Midbrain (tissue), 1 donor: Measurements from ENCODE around the gene DRD1.
"Not testable (repeated sequence)": the region's sequence is repeated elsewhere in the genome, so short reads cannot be mapped to it uniquely, and the experiment has no call there.

Experiments used
- DNase-seq: peaks from one replicate; lab custom pipeline; 2025; lab: John Stamatoyannopoulos, UW

Gene DRD1

GRCh38 chr5:175424594-175424993 lies 19.4 kb downstream of the DRD1 start:
- DNase-seq = not testable (repeated sequence)

DNA sequence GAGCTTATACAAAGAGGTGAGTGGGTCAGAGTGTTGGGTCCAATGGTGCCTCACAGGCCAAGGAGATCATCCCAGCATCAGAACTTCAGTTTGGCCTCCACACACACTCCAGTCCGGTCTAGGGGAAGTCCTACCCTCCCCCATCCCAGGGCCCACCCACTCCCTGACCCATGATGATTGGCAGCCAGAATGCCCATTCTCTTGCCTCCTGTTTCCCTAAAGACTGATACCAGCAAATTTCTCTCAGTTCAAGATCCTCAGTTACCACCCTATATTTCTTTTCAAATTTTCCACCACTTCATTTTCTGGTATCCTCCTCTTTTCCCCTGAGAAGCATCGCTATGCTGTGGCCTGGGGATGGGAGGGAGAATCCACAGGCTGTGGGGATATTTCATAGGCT lies 21.9 kb downstream of the DRD1 start:
- no peak for DNase-seq

DNA sequence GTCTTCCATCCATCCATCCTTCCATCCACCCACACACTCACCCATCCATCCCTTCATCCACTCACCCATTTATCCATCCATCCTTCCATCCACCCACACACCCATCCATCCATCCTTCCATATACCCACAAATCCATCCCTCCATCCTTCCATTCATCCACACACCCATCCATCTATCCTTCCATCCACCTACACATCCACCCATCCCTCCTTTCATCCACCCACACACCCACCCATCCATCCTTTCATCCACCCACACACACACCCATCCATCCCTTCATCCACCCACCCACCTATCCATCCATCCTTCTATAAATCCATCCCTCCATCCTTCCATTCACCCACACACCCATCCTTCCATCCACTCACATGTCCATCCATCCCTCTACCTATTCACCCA lies 23.6 kb downstream of the DRD1 start:
- DNase-seq = no peak

DNA sequence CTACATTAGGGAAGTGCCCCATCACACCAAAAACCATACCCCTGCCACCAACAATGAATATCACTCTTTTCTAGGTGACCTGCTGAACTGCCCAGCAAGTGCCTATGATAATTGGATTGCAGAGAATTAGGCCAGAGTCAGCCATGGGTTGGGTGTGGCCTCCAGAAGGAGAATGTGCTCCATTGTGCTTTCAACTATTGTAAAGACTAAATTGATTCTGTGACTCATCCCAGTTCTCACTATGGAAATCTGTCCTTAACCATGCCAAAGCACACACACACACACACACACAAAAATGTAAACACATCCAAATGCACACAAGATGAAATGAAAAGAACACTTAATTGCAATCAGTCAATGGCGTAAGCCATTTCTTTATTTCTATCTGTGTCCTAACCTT lies 25.7 kb downstream of the DRD1 start:
- no peak for DNase-seq

DNA sequence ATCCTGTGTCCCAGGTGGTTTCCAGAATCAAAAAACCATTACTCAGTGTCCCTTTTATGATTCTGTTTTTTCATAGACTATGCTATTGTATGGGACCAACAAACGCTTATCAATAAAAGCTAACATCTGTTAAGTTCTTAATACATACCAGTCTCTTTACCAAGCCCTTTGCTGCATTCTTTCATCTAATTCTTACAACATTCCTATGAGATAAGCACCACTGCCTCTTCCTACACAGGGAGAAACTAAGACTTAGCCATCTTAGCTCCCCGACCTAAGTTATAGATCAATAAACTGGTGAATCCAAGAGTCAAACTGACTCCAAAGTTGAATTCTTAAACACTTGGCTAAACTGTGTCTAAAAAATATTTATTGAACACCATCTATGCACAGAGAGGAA lies 26.6 kb downstream of the DRD1 start:
- DNase-seq = no peak

DNA sequence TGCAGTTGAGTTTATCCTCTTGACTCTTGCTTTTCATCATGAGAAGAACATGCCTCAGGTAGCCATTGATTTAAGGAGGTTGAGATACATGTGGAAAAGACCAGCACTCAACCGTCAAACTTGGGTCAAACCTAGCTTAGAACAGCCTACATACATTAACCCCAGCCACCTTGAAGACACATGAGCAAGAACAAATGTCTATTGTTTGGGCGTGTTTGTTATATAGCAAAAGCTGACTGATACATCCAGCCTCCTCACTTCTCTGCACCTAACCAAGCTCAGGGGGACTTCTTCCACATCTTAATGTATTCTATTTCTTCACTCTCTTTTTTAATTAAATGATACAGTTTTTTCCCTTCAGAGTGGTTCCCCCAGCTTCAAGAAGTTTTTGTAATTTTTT lies 28.7 kb downstream of the DRD1 start:
- no peak for DNase-seq

DNA sequence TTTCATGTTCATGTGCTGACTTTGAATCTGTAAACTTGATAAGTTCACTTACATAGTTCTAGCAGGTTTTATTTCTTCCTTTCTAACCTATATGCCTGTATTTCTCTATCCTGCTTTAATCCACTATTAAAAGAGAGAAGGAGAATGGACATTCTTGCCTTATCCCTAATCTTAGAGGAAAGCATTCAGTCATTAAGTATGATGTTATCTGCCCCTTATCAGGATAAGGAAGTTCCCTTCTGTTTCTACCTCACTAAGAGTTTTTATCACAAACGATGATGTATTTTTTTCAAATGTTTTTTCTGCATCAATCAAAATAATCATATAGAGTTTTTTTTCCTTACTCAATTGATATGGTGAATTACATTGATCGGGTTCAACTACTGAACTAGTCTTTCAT lies 33.1 kb downstream of the DRD1 start:
- no peak for DNase-seq

- no peak for DNase-seq
Measured at GRCh38 chr5:175406300-175406699, 37.7 kb downstream of the DRD1 start.

GRCh38 chr5:175397590-175398297 lies 46.2 kb downstream of the DRD1 start:
- not testable (repeated sequence) for DNase-seq

DNA sequence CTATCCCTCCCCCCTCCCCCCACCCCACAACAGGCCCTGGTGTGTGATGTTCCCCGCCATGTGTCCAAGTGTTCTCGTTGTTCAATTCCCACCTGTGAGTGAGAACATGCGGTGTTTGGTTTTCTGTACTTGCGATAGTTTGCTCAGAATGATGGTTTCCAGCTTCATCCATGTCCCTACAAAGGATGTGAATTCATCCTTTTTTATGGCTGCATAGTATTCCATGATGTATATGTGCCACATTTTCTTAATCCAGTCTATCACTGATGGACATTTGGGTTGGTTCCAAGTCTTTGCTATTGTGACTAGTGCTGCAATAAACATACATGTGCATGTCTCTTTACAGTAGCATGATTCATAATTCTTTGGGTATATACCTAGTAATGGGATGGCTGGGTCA lies 48.6 kb downstream of the DRD1 start:
- not testable (repeated sequence) for DNase-seq

- no peak for DNase-seq
Measured at GRCh38 chr5:175394601-175395000, 49.4 kb downstream of the DRD1 start.

DNA sequence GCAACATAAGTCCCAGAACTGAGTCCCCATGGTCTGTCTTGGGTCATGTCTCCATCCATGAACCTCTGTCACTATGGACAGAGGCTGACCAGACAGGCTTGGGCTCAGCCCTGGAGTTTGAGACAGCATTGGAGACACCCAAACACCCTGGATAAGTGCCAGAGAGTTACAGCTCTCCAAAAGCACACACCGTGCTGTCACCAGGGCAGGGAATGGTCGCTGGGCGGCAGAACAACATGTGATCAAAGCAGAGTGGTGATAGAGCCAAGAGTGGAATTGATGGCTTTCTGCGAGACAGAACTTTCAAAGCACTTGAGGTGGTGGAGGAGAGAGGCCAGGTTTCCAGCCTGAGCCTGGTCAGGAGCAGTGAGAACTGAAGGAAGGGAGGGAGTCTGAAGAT lies 50.1 kb downstream of the DRD1 start:
- DNase-seq = no peak

DNA sequence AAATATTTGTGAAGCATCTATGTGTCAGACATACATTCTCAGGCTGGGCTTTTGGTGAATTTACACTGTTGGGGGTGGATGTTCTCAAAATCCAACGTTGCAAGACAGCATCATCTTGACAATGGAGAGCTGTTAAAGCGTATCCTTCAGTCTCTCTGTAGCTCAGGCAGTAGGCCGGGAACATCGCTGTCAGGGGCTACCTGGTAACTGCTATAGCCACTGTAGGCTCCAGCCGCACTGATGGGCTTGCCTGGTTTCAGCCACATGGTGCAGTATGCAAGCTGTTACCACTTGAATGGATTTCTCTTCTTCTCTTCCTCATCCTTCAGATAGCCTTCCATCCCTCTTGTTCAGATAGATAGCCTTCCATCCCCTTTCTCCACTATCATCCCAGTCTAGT lies 51.7 kb downstream of the DRD1 start:
- no peak for DNase-seq

GRCh38 chr5:175390352-175391083 lies 53.5 kb downstream of the DRD1 start:
- DNase-seq = no peak
